ENCODE measurements around the gene NCAPH2.

Gene NCAPH2

DNA sequence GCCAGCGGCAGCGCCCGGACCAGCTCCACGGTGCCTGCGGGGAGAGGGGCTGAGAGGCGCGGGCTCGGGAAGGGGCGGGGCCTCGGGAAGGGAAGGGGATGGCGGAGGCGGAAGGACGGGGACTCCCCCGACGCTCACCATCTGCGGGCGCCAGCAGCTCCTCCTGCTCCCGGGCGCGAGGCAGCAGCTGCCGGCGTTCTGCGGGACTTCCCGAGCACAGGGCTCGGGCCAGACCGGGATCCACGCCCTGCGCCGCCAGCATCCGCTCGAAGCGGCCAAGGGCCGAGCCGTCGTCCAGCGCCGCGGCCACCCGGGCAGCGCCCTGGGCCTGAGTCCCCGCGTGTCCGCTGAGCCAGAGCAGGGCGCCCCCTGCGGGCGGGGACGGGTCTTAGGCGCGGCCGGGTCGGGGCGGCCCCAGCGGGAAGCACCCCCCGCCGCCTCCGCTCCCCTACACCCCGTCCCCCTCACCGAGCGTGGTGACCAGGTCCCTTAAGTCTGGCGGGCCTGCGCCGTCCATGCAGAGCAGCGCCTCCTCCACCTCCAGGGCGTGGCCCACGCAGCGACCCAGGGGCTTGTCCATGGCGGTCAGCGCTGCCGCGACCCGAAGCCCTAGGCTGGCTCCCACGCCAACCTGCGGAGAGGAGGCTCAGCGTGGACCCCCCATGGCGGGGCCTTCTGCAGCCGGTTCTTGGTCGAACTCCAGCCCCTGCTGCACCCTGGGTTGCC lies 18.2 kb downstream of the NCAPH2 start:
- TF ChIP-seq, protein P1, sequence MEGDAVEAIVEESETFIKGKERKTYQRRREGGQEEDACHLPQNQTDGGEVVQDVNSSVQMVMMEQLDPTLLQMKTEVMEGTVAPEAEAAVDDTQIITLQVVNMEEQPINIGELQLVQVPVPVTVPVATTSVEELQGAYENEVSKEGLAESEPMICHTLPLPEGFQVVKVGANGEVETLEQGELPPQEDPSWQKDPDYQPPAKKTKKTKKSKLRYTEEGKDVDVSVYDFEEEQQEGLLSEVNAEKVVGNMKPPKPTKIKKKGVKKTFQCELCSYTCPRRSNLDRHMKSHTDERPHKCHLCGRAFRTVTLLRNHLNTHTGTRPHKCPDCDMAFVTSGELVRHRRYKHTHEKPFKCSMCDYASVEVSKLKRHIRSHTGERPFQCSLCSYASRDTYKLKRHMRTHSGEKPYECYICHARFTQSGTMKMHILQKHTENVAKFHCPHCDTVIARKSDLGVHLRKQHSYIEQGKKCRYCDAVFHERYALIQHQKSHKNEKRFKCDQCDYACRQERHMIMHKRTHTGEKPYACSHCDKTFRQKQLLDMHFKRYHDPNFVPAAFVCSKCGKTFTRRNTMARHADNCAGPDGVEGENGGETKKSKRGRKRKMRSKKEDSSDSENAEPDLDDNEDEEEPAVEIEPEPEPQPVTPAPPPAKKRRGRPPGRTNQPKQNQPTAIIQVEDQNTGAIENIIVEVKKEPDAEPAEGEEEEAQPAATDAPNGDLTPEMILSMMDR (IDR thresholded peaks at IDR 0.05; ENCODE audit: control insufficient read depth, extremely low read depth, insufficient read depth) = peak; percentile 70
- peak overlapping the region; percentile 82 for H3K4me3 ChIP-seq (ENCODE audit: low read depth, low read length)
- no peak for DNase-seq (ENCODE audit: low read depth)

- H3K4me3 ChIP-seq (ENCODE audit: low read depth, low read length) = peak overlapping the region; percentile 82
- TF ChIP-seq, protein P1 (IDR thresholded peaks at IDR 0.05; ENCODE audit: control insufficient read depth, extremely low read depth, insufficient read depth) = no peak
- DNase-seq (ENCODE audit: low read depth) = peak; percentile 76
Observed at GRCh38 chr22:50526834-50527801, 19.1 kb downstream of the NCAPH2 start.

DNA sequence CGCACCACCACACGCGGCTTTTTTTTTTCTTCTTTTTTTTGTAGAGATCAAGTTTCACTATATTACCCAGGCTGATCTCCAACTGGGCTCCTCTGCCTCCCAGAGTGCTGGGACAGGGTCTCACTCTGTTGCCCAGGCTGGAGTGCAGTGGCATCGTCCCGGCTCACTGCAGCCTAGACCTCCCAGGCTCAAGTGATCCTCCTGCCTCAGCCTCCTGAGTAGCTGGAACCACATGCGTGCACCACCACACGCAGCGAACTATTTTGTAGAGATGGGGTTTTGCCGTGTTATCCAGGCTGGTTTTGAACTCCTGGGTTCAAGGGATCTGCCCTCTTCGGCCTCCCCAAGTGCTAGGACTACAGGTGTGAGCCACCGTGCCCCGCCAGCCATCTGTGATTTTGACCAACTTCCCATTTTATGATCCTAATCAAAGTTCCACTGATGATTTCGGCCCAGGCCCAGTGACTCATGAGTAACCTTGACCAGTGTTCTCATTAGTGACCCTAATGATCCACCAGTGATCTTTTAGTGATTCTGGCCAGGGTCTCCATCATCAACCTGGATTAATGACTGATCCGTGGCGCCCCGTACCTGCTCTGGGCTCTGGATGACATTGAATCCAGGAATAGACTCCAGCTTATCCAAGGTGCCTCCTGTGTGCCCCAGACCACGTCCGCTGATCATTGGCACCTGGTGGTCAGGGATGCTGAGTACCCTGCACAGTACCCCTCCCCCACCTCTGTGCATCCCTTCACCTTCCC lies 20.1 kb downstream of the NCAPH2 start:
- TF ChIP-seq, protein P1 (IDR thresholded peaks at IDR 0.05; ENCODE audit: control insufficient read depth, extremely low read depth, insufficient read depth) = no peak
- no peak for DNase-seq (ENCODE audit: low read depth)
- no peak overlapping the region for H3K4me3 ChIP-seq (ENCODE audit: low read depth, low read length)

GRCh38 chr22:50528682-50529415 lies 20.8 kb downstream of the NCAPH2 start:
- TF ChIP-seq, protein P1 (IDR thresholded peaks at IDR 0.05; ENCODE audit: control insufficient read depth, extremely low read depth, insufficient read depth) = no peak
- DNase-seq (ENCODE audit: low read depth) = no peak
- H3K4me3 ChIP-seq (ENCODE audit: low read depth, low read length) = peak overlapping the region; percentile 78

- H3K4me3 ChIP-seq (ENCODE audit: low read depth, low read length) = peak overlapping the region; percentile 78
- DNase-seq (ENCODE audit: low read depth) = no peak
- TF ChIP-seq, protein P1 (IDR thresholded peaks at IDR 0.05; ENCODE audit: control insufficient read depth, extremely low read depth, insufficient read depth) = no peak
Observed at GRCh38 chr22:50529416-50529896, 21.4 kb downstream of the NCAPH2 start.

All from LNCaP clone FGC (cell line).